Skeletal muscle cell (primary cell): ENCODE data around the gene EEF1B2.
A peak's percentile ranks its signal among the peaks of the same experiment; 100 is the strongest.
"Not testable (repeated sequence)": the region's sequence is repeated elsewhere in the genome, so short reads cannot be mapped to it uniquely, and the experiment has no call there.

ENCODE experiments used
- DNase-seq: peaks from one replicate; pipeline ENCODE4 v3.0.0-alpha.2; 2010; ENCODE audit warnings: low read depth
- H3K4me3 ChIP-seq: 2 replicates; pipeline ENCODE4 v1.5.1; 2011; ENCODE audit warnings: low read depth, mild to moderate bottlenecking, control low read depth, low read length, moderate library complexity

The EEF1B2 gene

DNA sequence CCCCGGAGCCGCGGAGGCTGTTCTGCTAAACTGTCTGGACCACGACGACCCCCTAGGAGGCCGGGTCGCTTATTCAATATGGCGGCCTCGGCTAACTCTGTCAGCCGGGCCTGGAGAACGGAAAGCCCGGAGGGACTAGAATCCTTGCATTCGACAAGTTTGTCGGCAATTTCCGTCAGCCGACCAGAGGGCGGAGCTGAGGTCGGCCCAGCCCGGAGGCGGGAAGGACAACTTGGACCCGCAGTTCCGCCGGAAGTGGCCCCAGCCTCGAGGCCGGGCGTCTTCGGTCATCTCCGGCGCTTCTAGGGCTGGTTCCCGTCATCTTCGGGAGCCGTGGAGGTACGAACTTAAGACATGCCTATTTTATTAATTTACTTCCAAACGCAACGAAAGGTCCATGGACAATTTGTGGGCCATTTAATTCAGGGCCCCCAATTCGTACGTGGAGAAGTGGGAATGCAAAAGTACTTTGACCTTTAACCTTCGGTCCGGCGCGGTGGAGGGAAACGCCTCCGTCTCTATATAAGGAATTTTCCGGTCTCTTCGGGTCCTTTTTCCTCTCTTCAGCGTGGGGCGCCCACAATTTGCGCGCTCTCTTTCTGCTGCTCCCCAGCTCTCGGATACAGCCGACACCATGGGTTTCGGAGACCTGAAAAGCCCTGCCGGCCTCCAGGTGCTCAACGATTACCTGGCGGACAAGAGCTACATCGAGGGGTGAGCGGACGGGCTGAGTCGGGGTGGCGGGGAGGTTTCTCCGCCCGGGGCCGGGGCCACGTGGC is at the start of gene EEF1B2, which contains the start of gene NDUFS1:
Gene EEF1B2, plus strand, starts transcription at position 550 of the 779 bp plus-strand sequence. Its CDS starts 85 bp downstream, at position 635.
Gene NDUFS1, minus strand, starts transcription at position 99 of the 779 bp plus-strand sequence. CDS start 5,766 bp downstream, outside the sequence.
- peak within 1 kb of the TSS; percentile 67 for H3K4me3 ChIP-seq
- DNase-seq = peak; percentile 95

DNA sequence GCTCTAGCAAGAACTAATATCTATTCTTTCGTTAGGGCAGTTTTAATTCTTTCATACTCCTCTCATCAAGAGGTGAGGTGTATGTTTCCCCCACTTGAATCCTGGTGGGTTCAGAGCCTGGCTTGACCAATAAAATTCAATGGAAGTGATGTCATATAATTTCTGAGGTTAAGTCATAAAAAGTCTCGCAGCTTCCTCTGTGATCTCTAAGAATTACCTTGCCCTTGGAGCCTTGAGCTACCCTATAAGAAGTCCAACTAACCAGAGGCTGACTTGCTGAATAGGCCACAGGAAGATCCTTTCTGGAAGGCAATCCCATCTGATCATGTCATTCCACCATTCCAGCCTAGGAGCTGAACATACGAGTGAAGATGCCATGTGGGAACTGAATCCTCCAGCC is 47.6 kb upstream of the EEF1B2 start:
- no peak overlapping the region for H3K4me3 ChIP-seq
- no peak for DNase-seq

DNA sequence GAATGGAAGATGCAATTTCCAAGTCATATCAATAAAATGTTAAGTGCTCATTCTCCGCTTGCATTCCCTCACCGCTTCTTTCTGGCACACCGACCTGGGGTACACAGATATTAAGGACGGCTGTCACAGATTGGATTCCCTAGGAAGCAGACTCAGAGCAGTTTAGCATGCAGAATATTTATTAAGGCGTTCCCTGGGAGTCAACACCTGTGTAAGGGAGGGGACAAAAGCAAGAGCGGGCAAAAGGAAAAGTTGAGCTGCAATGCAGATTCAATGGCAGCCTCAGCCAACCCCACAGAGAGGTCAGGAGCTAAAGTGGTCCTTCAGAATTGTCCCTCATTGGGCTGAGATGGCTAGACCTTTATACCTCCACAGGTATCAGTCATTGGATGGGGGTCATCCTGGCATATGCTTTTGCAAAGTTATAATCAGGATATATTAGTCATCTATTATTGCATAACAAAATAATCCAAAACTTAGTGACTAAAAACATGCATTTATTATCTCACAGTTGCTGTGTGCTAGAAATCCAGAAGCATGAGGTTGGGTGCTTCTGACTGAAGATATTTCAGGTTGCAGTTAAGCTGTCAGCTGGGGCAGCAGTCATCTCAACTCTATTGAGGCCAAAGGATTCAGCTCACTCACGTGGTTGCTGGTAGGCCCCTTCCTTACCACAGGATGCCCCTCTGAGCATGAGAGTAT is 46.7 kb upstream of the EEF1B2 start:
- H3K4me3 ChIP-seq = no peak overlapping the region
- DNase-seq = peak; percentile 6

DNA sequence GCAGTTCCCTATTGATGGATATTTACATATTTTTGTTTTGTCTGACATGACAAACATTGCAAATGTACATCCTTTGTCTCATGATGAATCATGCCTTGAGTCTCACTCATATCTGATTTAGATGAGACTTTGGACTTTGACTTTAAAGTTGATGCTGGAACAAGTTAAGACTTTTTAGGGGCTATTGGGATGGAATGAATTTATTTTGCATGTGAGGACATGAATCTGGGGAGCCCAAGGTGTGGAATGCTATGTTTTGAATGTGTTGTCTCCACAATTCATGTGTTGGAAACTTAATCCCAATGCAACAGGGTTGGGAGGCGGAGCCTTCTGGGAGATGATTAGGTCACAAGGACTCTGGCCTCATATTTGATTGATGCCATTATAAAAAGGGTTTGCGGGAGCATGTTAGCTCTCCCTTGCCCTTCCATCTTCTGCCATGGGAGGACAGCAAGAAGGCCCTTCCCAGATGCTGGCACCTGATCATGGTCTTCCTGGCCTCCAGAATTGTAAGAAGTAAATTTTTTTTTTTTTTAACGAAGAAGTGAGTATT is 44.6 kb upstream of the EEF1B2 start:
- DNase-seq = no peak
- H3K4me3 ChIP-seq = no peak overlapping the region

DNA sequence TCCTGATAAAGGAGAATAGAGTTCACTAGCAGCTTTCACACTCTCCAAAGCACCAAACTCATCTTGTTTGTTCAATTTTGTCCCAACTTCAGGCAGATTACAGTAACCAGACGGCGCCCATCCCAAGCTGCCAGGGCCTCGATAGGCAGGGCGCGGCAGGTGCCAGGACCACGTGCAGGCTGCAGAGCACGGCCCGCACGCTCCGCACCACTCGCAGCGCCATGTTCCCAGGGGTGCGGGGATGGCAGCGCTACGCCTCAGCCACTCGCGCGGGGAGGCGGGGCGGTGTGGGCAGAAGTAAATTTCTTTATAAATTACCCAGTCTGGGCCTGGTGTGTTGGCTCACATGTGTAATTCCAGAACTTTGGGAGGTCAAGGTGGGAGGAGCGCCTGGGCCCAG is 43.4 kb upstream of the EEF1B2 start:
- H3K4me3 ChIP-seq = no peak overlapping the region
- no peak for DNase-seq

DNA sequence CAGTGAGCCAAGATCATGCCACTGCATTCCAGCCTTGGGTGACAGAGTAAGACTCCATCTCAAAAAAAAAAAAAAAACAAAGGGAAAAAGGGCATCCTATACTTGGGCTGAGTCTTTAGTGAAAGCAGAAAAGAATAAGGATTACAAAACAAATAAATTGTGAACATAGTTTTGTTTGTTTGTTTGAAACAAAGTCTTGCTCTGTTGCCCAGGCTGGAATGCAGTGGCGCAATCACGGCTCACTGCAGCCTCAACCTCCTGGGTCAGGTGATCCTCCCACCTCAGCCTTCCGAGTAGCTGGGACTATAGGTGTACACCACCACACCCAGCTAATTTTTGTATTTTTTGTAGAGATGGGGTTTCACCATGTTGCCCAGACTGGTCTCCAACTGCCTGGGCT is 37.1 kb upstream of the EEF1B2 start:
- not testable (repeated sequence) for H3K4me3 ChIP-seq, DNase-seq

DNA sequence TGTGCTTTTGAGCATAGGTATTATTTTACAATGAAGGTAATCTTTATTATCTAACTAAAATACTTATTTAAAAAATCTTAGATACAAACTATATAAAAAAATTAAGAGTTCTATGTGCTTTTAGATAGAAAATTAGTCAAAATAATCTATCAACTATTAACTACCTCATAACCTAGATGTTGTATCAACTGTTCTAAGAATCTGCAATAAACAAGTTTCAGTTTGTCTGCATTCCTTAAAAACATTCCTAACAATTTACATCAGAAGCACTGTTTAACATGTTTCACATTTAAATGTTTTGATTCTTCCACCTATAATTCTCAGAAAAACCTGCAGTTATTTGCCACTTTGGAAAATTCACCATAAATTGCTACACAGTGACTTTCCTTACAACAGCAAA is 33.8 kb upstream of the EEF1B2 start:
- no peak overlapping the region for H3K4me3 ChIP-seq
- DNase-seq = no peak

DNA sequence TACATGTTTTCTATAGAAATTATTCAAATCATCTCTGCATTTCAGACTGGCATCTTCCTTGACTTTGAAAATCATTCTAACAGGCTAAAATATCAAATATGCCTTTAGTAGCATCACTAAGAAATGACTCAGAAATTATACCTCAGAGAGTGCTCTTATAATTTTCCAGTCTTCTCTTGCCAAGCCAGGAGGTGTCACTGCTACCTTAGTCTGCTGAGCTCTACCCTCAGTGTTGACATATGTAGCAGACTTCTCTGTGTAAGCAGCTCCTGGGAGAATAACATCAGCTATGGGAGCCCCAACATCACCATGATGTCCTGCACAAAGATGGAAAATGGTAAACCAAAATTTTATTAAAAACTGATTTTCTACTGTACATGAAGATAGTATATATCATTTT is 32.0 kb upstream of the EEF1B2 start:
- H3K4me3 ChIP-seq = no peak overlapping the region
- DNase-seq = no peak

DNA sequence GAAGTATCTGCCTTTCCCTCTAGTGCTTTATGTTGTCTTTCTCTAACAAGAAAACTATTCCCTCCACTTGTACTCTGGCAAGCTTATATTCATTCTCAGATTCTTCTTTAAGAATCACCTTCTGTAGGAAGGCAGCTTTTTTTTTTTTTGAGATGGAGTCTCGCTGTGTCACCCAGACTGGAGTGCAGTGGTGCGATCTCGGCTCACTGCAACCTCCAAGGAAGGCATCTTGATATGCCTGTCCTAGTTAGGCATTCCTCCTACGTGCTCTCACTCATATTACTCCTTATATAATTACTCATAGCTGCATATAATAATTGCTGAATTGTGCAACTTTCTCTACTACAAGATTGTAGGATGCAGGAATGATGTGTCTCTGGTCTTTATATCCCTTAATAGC is 16.2 kb upstream of the EEF1B2 start:
- DNase-seq = no peak
- no peak overlapping the region for H3K4me3 ChIP-seq

DNA sequence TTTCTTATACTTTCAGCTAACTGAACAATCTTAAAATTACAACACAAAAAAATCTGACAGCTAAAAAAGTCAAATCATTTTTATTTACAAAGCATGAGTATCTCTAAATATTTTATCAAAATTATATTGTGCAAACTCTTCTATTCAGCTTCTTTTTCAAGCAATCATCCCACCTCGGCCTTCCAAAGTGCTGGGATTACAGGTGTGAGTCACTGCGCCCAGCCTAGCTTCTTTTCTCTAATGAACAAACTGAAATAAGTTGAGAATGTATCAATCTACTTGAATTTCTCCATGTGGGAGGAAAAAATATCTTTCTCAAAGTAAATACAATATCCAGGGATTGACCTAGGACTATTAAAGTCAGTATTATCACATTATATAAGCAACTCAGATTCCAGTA is 15.3 kb upstream of the EEF1B2 start:
- DNase-seq = no peak
- H3K4me3 ChIP-seq = no peak overlapping the region

DNA sequence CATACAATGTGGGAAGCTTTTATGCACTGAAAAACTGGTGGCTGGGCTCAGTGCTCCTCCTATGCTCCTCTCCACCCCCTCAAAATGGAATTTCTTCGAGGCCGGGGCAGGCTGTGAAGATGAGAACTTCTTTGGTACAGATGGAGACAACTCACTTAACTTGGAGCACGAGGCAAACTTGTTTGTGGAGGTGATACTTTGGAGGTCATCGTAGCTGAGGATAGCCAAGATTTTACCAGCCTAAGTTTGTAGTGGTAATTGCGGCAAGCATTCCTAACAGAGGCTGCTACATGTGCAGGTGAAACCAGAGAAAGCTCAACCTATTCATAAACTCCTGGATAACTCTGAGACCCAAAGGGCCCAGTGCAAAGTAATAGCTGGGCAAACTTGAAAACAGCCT is 14.0 kb upstream of the EEF1B2 start:
- no peak for DNase-seq
- no peak overlapping the region for H3K4me3 ChIP-seq

DNA sequence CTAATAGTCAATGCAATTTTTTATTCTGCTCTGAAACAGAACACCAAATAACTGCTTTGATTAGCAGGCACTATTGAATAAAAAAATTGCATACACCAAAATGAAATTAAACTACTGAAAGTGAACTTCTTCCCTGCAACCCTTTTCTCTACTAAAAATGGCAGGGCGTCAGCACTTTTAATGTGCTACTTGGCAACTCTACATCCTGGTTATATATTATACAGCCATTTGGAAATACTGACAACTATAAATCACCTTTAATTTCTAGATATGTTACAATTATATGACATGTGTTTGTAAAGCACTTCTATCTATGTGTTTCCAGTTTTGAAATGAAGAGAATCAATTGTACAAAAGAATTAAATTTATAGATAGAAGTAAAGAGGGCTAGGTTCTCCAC is 10.4 kb upstream of the EEF1B2 start:
- no peak overlapping the region for H3K4me3 ChIP-seq
- DNase-seq = no peak

DNA sequence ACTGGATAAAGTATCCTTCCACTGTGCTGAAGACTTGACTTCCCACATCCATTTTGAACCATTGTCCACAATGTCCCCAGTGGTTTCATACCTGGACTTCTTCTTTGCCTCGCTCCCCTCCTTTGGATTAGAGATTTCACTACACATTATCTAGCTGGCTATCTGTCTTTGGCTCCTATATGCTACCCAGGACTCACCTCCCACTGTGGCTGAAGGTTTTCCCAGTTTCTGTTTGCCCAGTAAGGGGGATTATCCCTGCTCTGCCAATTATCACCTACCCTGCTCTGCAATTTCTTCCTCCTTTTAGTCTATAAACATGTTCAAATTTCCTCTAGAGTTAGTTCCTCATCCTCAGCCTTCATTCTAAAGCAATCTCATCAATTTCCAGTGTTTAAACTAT is 9.5 kb upstream of the EEF1B2 start:
- no peak overlapping the region for H3K4me3 ChIP-seq
- DNase-seq = no peak

DNA sequence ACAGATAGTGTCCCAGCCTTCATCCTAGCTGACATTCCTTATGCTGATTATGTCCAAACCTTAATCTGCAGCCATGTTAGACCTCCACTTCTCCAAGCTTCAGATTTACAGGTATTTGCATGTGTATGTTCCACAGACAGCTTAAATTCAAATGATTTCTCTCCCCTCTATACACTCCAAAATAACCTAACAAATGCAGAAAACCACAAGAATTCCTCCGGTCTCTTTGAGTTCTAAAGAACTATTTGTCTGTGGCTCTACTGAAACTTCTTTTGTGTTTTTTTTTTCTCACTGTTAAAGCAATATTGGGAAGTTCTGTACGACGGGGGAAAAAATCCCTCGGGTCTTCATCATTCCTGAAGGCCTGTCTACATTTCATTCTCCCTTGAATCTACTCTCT is 9.1 kb upstream of the EEF1B2 start:
- DNase-seq = no peak
- H3K4me3 ChIP-seq = no peak overlapping the region

DNA sequence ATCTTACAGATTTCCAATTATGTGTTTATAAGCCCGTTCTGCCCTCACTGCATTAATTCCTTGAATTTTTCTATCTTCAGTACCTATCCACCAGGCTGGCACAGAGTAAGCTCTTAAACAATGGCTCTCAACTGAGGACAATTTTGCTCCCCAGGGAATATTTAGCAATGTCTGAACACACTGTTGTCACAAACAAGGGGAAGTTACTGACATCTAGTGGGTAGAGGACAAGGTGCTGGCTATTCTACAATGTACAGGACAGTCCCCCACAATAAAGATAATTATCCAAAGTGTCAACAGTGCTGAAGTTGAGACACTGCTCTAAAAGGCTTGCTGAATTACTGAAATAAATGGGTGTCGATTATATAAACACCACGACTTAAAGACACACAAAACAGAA is 5.5 kb upstream of the EEF1B2 start:
- DNase-seq = no peak
- H3K4me3 ChIP-seq = no peak overlapping the region

DNA sequence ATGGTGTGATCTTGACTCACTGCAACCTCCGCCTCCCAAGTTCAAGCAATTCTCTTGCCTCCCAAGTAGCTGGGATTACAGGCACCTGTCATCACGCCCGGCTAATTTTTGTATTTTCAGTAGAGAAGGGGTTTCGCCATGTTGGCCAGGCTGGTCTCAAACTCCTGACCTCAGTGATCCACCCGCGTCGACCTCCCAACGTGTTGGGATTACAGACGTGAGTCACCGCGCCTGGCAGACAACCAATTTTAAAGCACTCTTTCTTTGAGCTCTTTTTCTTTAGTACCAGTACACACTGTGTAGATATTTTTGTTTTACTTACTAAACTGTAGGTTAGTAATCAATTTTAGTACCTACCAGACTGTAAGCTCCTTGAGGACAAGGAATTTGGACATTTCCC is 2.7 kb upstream of the EEF1B2 start:
- not testable (repeated sequence) for DNase-seq, H3K4me3 ChIP-seq

DNA sequence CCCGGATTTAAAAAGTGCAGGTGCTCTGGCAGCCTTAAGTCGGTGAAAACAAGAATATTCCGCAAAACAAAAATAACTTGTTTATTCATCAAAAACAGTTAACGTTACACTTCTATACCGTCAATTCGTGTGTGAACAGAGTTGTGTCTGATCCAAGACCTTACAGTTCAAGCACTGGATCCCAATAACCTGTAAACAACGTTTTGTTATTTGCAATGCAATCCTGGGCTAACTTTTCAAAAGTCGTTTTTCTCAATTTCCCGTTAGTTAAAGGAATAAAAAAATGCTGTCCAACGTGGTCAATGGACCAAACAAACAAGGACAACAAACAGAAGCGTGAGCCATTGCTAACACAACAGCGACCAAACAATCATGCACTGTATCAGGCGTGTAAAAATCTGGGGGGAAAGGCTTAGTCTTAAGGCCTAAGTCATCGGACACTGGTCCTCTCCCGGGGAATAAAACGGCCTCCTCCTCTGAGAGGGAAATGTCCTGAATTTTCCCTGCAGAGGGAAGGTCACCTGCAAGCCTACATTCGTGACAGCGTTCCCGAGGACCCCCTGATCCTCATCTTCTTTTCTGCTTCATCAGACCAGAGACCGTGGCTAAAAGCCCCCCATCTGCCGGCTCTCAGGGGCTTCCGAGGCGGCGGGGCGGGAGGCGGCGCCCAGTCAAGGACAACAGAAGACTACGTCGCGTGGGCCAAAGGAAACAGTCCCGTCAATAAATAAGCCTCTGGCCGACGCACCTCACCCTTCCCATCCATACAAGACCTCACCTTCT is 941 bp upstream of the EEF1B2 start:
- H3K4me3 ChIP-seq = peak overlapping the region; percentile 67
- no peak for DNase-seq

DNA sequence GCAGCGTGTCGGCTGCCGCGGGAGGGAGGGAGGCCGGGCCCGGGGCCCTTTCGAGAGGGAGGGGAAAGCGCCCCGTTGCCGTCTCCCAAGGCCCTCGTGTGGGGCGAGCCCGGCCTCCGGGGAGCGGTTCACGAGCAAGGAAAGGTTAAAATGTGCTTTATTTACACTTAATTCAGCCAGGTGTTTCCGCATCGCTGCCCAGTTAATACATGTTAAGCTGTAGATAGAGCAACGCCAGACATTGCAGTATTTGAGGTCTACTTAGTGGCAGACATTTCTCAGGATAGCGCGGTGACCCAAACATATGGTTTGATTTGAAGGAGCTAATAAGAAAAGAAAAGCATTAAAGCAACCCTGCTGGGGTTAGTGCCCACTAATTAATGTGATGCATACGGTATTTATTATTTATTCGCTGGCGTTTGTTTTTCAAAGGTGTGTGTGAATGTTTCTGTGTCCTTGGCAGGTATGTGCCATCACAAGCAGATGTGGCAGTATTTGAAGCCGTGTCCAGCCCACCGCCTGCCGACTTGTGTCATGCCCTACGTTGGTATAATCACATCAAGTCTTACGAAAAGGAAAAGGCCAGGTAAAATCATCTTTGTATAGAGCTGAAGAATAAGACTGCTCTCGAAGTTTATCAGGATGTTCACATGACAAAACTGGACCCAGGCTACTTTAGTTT is 571 bp downstream of the EEF1B2 start:
- DNase-seq = no peak
- H3K4me3 ChIP-seq = peak overlapping the region; percentile 67

DNA sequence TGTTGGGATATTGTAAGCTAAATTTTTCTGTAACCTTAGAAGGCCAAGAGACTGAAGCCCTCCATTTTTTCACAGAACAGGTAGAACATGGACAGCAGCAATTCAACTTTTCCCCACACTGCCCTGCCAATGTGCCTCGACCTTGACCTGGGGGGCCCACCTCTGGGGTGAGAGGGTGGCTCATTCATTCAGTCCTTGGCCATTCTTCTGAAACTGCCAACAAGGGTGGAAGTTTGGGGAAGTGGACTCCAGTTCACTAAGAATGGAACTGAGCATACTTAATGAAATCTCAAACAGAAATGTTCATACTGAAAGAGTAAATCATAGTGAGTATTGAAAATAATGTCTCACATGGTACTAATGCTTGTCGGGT is 1.1 kb downstream of the EEF1B2 start:
- no peak for DNase-seq

More for the DNA sequence above, 1.1 kb downstream of the EEF1B2 start:
- H3K4me3 ChIP-seq = peak overlapping the region; percentile 67
